Frontal cortex (tissue), 4 donors: ENCODE results near the gene ZNF507. TPM values are rescaled to one million over a fixed set of nuclear protein-coding genes. Genes with fewer than 3 reads are reported as not detected.
"Not testable (repeated sequence)": the region's sequence is repeated elsewhere in the genome, so short reads cannot be mapped to it uniquely, and the experiment has no call there.

Experiments
- DNase-seq, 2 donors: peaks; one replicate each; pipeline ENCODE4 v3.0.0; 2012; ENCODE audit warnings: low spot score in 2 of 2
- FAIRE-seq: peaks from 2 replicates; lab custom pipeline; 2012; peaks lifted over from hg19 to GRCh38; lab: Jason Lieb, UNC
- total RNA-seq: library from RNA; depleted of rRNA; stranded (reverse); fragments of >200 nt; gene quantifications from one replicate; pipeline ENCODE4 v1.2.3, GENCODE V29; 2014
- donor health status: control.
- donor health status: control.
- donor health status: control.

ZNF507 gene
- total RNA-seq, 1 donor from 2014 or later, result 24.1 TPM

- no peak for FAIRE-seq
These were observed 18.2 kb downstream of the ZNF507 start for GRCh38 chr19:32363632-32364031.

DNA sequence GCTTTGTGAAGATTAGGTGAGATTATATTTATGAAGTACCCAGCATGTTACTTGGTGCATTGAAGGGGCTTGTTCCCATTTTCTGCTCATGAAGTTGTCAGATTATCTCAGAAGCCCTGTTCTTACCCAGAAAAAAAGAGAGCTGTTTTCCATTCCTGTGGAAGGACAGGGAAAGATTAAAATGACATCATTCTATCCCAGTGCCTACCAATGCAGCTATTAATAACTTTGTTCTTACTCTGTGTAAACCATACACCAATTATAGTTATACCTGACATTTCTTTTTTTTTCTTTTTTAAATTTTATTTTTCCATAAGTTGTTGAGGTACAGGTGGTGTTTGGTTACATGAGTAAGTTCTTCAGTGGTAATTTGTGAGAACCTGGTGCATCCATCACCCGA is 18.6 kb downstream of the ZNF507 start:
- no peak for DNase-seq
- no peak for FAIRE-seq

More at GRCh38 chr19:32363632-32364031, 18.2 kb downstream of the ZNF507 start:
- DNase-seq, result no peak

DNA sequence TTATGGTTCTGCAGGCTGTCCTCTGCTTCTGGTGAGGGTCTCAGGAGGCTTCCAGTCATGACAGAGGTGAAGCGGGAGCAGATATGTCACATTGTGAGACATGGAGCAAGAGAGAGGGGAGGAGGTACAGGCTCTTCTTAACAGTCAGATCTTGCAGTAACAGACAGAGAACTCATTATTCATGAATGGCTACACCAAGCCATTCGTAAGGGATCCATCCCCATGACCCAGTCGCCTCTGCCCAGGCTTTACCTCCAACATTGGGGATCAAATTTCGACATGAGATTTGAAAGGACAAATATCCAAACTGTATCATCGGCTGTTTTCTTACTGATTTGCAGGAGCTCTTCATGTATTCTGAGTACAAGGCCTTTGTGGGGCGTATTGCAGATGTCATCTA is 21.7 kb downstream of the ZNF507 start:
- FAIRE-seq (no peak), DNase-seq (no peak)

- no peak for FAIRE-seq
- no peak for DNase-seq
These were observed 22.6 kb downstream of the ZNF507 start for GRCh38 chr19:32367948-32368536.

- no peak for FAIRE-seq
- DNase-seq, result no peak
These were observed 23.4 kb downstream of the ZNF507 start for GRCh38 chr19:32368787-32369186.

DNA sequence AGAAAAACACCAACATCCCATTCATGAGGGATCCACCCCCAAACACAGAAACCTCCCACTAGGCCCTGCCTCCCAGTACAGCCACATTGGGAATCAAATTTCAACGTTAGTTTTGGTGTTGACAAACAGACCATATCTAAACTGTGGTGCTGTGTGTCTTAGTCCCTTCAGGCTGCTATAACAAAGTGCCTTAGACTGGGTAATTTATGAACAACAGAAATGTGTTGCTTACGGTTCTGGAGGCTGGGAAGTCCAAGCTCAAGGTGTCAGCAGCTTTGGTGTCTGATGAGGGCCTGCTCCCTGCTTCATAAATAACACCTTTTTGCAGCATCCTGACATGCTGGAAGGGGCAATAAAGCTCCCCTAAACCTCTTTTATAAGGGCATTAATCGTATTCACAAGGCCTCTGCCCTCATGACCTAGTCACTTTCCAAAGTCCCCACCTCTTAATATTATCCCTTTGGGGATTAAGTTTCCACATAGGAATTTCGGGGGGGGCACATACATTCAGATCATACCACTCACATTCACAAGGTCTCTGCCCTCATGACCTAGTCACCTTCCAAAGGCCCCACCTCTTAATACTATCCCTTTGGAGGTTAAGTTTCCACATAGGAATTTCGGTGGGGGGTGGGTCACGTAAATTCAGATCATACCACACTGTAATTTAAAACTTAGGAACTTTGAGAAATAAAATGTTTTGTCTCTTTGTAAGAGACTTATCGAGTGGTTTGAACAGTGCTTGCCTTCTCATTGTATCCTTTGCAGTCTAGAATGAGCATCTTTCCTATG is 27.5 kb downstream of the ZNF507 start:
- FAIRE-seq (no peak), DNase-seq (no peak)

- no peak for FAIRE-seq
- no peak for DNase-seq
These were observed 28.3 kb downstream of the ZNF507 start for GRCh38 chr19:32373585-32374295.

DNA sequence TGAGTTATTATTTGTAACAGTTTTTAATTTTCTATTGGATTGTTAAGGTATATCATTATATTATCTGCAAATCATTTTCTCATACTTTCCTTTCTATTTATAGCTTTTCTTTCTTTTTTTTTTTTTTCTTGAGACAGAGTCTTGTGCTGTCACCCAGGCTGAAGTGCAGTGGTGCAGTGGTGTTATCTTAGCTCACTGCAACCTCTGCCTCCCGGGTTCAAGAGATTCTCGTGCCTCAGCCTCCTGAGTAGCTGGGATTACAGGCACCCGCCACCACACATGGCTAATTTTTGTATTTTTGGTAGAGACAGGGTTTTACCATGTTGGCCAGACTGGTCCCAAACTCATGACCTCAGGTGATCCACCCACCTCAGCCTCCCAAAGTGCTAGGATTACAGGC is 29.0 kb downstream of the ZNF507 start:
- not testable (repeated sequence) for FAIRE-seq, DNase-seq

GRCh38 chr19:32377088-32377487 is 31.7 kb downstream of the ZNF507 start:
- FAIRE-seq, DNase-seq: not testable (repeated sequence)

- no peak for FAIRE-seq
- DNase-seq, result no peak
These were observed 34.9 kb downstream of the ZNF507 start for GRCh38 chr19:32380269-32380668.

GRCh38 chr19:32387701-32388392 is 42.4 kb downstream of the ZNF507 start:
- DNase-seq (no peak), FAIRE-seq (no peak)

DNA sequence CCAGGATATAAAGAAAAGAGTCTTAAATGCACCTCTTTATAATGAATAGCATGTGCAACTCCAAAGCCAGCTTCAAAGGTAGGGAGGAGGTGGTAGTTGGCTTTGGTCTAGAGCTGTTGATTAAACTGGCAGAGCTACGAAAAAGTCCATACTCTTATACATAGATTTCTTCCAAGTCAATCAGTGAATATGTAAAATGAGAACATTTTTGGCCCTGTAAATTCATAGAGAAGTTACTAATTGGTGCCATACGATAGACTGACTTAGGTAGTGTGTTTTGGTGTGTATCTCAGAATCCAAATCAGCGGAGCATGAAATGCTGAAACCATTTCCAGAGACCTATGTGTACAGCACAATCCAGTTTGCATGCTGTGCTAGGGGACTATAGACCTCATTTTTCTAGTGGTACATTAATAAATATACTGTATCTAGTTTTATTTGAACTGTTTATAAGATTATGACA is 43.0 kb downstream of the ZNF507 start:
- no peak for DNase-seq
- no peak for FAIRE-seq

- FAIRE-seq, result no peak
- DNase-seq, result no peak
These were observed 47.5 kb downstream of the ZNF507 start for GRCh38 chr19:32392901-32393300.

GRCh38 chr19:32396046-32396652 is 50.7 kb downstream of the ZNF507 start:
- no peak for DNase-seq
- FAIRE-seq, result no peak

DNA sequence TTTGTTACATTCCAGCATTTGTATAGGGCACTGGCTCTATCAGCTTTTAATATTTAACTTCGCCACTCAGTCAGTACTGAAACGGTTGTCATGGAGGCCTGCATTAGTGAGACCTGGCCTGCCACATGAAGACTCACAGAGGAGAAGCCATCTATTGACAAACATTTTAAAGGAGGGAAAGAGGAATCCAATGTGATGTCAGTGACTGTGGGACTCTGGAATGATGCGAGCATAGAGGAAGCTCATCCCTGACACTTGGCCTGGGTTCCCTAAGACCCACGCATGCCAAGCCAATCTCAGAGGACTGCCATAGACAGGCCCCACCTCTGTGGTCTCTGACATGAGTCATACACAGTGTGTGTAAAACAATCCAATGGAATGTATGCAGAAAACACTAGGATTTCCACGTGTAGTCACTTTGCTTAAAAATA is 52.3 kb downstream of the ZNF507 start:
- no peak for DNase-seq
- no peak for FAIRE-seq

- FAIRE-seq (no peak), DNase-seq (no peak)
These were observed 56.6 kb downstream of the ZNF507 start for GRCh38 chr19:32401992-32402391.

GRCh38 chr19:32403291-32403995 is 58.0 kb downstream of the ZNF507 start:
- no peak for FAIRE-seq

GRCh38 chr19:32404213-32404932 is 59.0 kb downstream of the ZNF507 start:
- DNase-seq, result no peak

More at GRCh38 chr19:32403291-32403995, 58.0 kb downstream of the ZNF507 start:
- no peak for DNase-seq

More at GRCh38 chr19:32404213-32404932, 59.0 kb downstream of the ZNF507 start:
- FAIRE-seq, result no peak
